ENCODE data around the gene PRSS21.

Gene PRSS21

GRCh38 chr16:2854700-2855309, 37.8 kb downstream of the PRSS21 start:
- CTCF ChIA-PET = interaction anchor here (1.3 kb wide), 1 partner anchor 79 kb away, joined by 3 read pairs; no protein-coding TSS in a partner anchor
- POLR2A ChIA-PET = interaction anchor here (1.2 kb wide), 1 partner anchor 15 kb away, joined by 3 read pairs; no protein-coding TSS in a partner anchor
- no peak for DNase-seq (ENCODE audit: extremely low spot score)
- TF ChIP-seq TARDBP (IDR thresholded peaks at IDR 0.05) (no peak), ELF4 (IDR thresholded peaks at IDR 0.05) (no peak), BHLHE40 (IDR thresholded peaks at IDR 0.05; ENCODE audit: borderline replicate concordance) (no peak), HDGF (IDR thresholded peaks at IDR 0.05; ENCODE audit: borderline replicate concordance) (no peak), CTBP1 (IDR thresholded peaks at IDR 0.05; ENCODE audit: borderline replicate concordance) (no peak), FOXA1 (IDR thresholded peaks at IDR 0.05) (no peak), LEF1 (IDR thresholded peaks at IDR 0.05; ENCODE audit: borderline replicate concordance) (no peak), FOXM1 (IDR thresholded peaks at IDR 0.05; ENCODE audit: borderline replicate concordance) (no peak), FOXK2 (IDR thresholded peaks at IDR 0.05) (no peak), PKNOX1 (IDR thresholded peaks at IDR 0.05) (no peak)

GRCh38 chr16:2855536-2855935, 38.5 kb downstream of the PRSS21 start:
- TF ChIP-seq LEF1 (IDR thresholded peaks at IDR 0.05; ENCODE audit: borderline replicate concordance) = no peak
- TF ChIP-seq SP1 (IDR thresholded peaks at IDR 0.05) = no peak
- no peak for TF ChIP-seq TARDBP (IDR thresholded peaks at IDR 0.05)
- no peak for TF ChIP-seq ARNT (IDR thresholded peaks at IDR 0.05)
- no peak for TF ChIP-seq ZNF384 (IDR thresholded peaks at IDR 0.05)
- no peak for TF ChIP-seq FOXM1 (IDR thresholded peaks at IDR 0.05; ENCODE audit: borderline replicate concordance)
- no peak for TF ChIP-seq FOXA1 (IDR thresholded peaks at IDR 0.05)
- no peak for TF ChIP-seq L3MBTL2 (conservative IDR thresholded peaks at IDR 0.05)
- TF ChIP-seq HDGF (IDR thresholded peaks at IDR 0.05; ENCODE audit: borderline replicate concordance) = no peak
- no peak for TF ChIP-seq ELF4 (IDR thresholded peaks at IDR 0.05)
- no peak for TF ChIP-seq FOXK2 (IDR thresholded peaks at IDR 0.05)
- TF ChIP-seq SUZ12 (IDR thresholded peaks at IDR 0.05) = no peak
- no peak for DNase-seq (ENCODE audit: extremely low spot score)
- CTCF ChIA-PET = no interaction called here
- POLR2A ChIA-PET = interaction anchor here (1.1 kb wide), 1 partner anchor 12 kb away, joined by 4 read pairs; no protein-coding TSS in a partner anchor

- CTCF ChIA-PET = interaction anchor here (0.9 kb wide), 1 partner anchor 12 kb away, joined by 3 read pairs; no protein-coding TSS in a partner anchor
- POLR2A ChIA-PET = interaction anchor here (1.1 kb wide), 1 partner anchor 12 kb away, joined by 4 read pairs; no protein-coding TSS in a partner anchor
- TF ChIP-seq FOXA1 (IDR thresholded peaks at IDR 0.05) (no peak), FOXM1 (IDR thresholded peaks at IDR 0.05; ENCODE audit: borderline replicate concordance) (no peak), TARDBP (IDR thresholded peaks at IDR 0.05) (no peak), ARNT (IDR thresholded peaks at IDR 0.05) (no peak), L3MBTL2 (conservative IDR thresholded peaks at IDR 0.05) (no peak), LEF1 (IDR thresholded peaks at IDR 0.05; ENCODE audit: borderline replicate concordance) (no peak), FOXK2 (IDR thresholded peaks at IDR 0.05) (no peak)
- peak; percentile 68 for DNase-seq (ENCODE audit: extremely low spot score)
These were observed 39.1 kb downstream of the PRSS21 start for GRCh38 chr16:2856061-2856670.

- ChIA-PET CTCF (interaction anchor here (0.6 to 0.9 kb wide), 2 partner anchors 11 to 113 kb away, joined by 3 read pairs; no protein-coding TSS in a partner anchor), POLR2A (interaction anchor here (1.1 kb wide), 1 partner anchor 11 kb away, joined by 4 read pairs; no protein-coding TSS in a partner anchor)
- no peak for DNase-seq (ENCODE audit: extremely low spot score)
- TF ChIP-seq SP1 (IDR thresholded peaks at IDR 0.05) (no peak), FOXK2 (IDR thresholded peaks at IDR 0.05) (no peak), HDGF (IDR thresholded peaks at IDR 0.05; ENCODE audit: borderline replicate concordance) (no peak), BHLHE40 (IDR thresholded peaks at IDR 0.05; ENCODE audit: borderline replicate concordance) (no peak), FOXA1 (IDR thresholded peaks at IDR 0.05) (no peak), FOXM1 (IDR thresholded peaks at IDR 0.05; ENCODE audit: borderline replicate concordance) (no peak), CTBP1 (IDR thresholded peaks at IDR 0.05; ENCODE audit: borderline replicate concordance) (no peak), ARNT (IDR thresholded peaks at IDR 0.05) (no peak), L3MBTL2 (conservative IDR thresholded peaks at IDR 0.05) (no peak), SUZ12 (IDR thresholded peaks at IDR 0.05) (no peak), TARDBP (IDR thresholded peaks at IDR 0.05) (no peak), ELF4 (IDR thresholded peaks at IDR 0.05) (no peak), NFRKB (IDR thresholded peaks at IDR 0.05) (no peak)
These were observed 39.8 kb downstream of the PRSS21 start for GRCh38 chr16:2856686-2857450.

- TF ChIP-seq NFRKB (IDR thresholded peaks at IDR 0.05) (no peak), CTBP1 (IDR thresholded peaks at IDR 0.05; ENCODE audit: borderline replicate concordance) (no peak), TARDBP (IDR thresholded peaks at IDR 0.05) (no peak)
- peak; percentile 7 for DNase-seq (ENCODE audit: extremely low spot score)
- CTCF ChIA-PET = interaction anchor here (0.6 kb wide), 1 partner anchor 114 kb away, joined by 3 read pairs; no protein-coding TSS in a partner anchor
- POLR2A ChIA-PET = no interaction called here
These were observed 40.6 kb downstream of the PRSS21 start, which contains the start of gene PRSS22 for GRCh38 chr16:2857451-2858244. TSS of gene PRSS22 (minus strand) at chr16:2858170. CDS start at chr16:2858104, 66 bp downstream.
